Measurements from ENCODE around the gene TPM1.

TPM1 gene

GRCh38 chr15:62998262-62998890 is 44.2 kb upstream of the TPM1 start:
- no peak overlapping the region for H3K4me3 ChIP-seq (ENCODE audit: control insufficient read depth in 1 of 7, extremely low read depth in 1 of 7, insufficient read depth in 4 of 7, low read depth in 2 of 7, low read length in 6 of 7)
- H3K27me3 ChIP-seq (replicated peaks in 2 of 5; ENCODE audit: control insufficient read depth in 4 of 5, insufficient read depth in 5 of 5, low read length in 4 of 5): peaks cover 0 to 7% (median 0%) of the 10 kb centered on the region in 5 experiments
- no peaks in the 10 kb centered on the region for H3K9me3 ChIP-seq (ENCODE audit: control extremely low read depth in 1 of 5, control insufficient read depth in 4 of 5, insufficient read depth in 2 of 5, low read depth in 1 of 5, low read length in 4 of 5)
- 94% methylated on average over 2 of the region's 6 CpGs for WGBS (ENCODE audit: insufficient coverage)
- POLR2A ChIA-PET: no interaction called here
- DNase-seq: no peak
- no peaks in the 10 kb centered on the region for H3K4me1 ChIP-seq (ENCODE audit: control extremely low read depth in 1 of 4, control insufficient read depth in 4 of 4, insufficient read depth in 4 of 4, low read length in 3 of 4)
- no peak overlapping the region for H3K27ac ChIP-seq (ENCODE audit: insufficient read depth in 1 of 2, low read depth in 1 of 2, low read length in 2 of 2, poor library complexity in 1 of 2, severe bottlenecking in 2 of 2)
- CTCF ChIA-PET: no interaction called here
- no peaks in the 10 kb centered on the region for H3K36me3 ChIP-seq (ENCODE audit: control insufficient read depth in 4 of 4, insufficient read depth in 4 of 4, low read length in 3 of 4)

GRCh38 chr15:62999178-62999577 is 43.4 kb upstream of the TPM1 start:
- 100% methylated on average over 1 of the region's 4 CpGs for WGBS (ENCODE audit: insufficient coverage)

GRCh38 chr15:62999923-63000561 is 42.5 kb upstream of the TPM1 start:
- H3K4me3 ChIP-seq (ENCODE audit: control insufficient read depth in 1 of 7, extremely low read depth in 1 of 7, insufficient read depth in 4 of 7, low read depth in 2 of 7, low read length in 6 of 7): no peak overlapping the region
- ChIA-PET CTCF (interaction anchor here (0.8 kb wide), 1 partner anchor 68 kb away, joined by 3 read pairs; no protein-coding TSS in a partner anchor), POLR2A (no interaction called here)
- H3K36me3 ChIP-seq (ENCODE audit: control insufficient read depth in 4 of 4, insufficient read depth in 4 of 4, low read length in 3 of 4): no peaks in the 10 kb centered on the region
- WGBS (ENCODE audit: insufficient coverage): 96% methylated on average over 8 of the region's 12 CpGs
- H3K27ac ChIP-seq (ENCODE audit: insufficient read depth in 1 of 2, low read depth in 1 of 2, low read length in 2 of 2, poor library complexity in 1 of 2, severe bottlenecking in 2 of 2): no peak overlapping the region
- H3K27me3 ChIP-seq (replicated peaks in 2 of 5; ENCODE audit: control insufficient read depth in 4 of 5, insufficient read depth in 5 of 5, low read length in 4 of 5): peaks cover 0 to 7% (median 0%) of the 10 kb centered on the region in 5 experiments
- DNase-seq: no peak
- no peaks in the 10 kb centered on the region for H3K4me1 ChIP-seq (ENCODE audit: control extremely low read depth in 1 of 4, control insufficient read depth in 4 of 4, insufficient read depth in 4 of 4, low read length in 3 of 4)
- H3K9me3 ChIP-seq (ENCODE audit: control extremely low read depth in 1 of 5, control insufficient read depth in 4 of 5, insufficient read depth in 2 of 5, low read depth in 1 of 5, low read length in 4 of 5): no peaks in the 10 kb centered on the region

More at GRCh38 chr15:62999178-62999577, 43.4 kb upstream of the TPM1 start:
- H3K4me1 ChIP-seq (ENCODE audit: control extremely low read depth in 1 of 4, control insufficient read depth in 4 of 4, insufficient read depth in 4 of 4, low read length in 3 of 4): no peaks in the 10 kb centered on the region
- ChIA-PET CTCF (no interaction called here), POLR2A (no interaction called here)
- H3K36me3 ChIP-seq (ENCODE audit: control insufficient read depth in 4 of 4, insufficient read depth in 4 of 4, low read length in 3 of 4): no peaks in the 10 kb centered on the region
- peaks cover 0 to 7% (median 0%) of the 10 kb centered on the region in 5 experiments for H3K27me3 ChIP-seq (replicated peaks in 2 of 5; ENCODE audit: control insufficient read depth in 4 of 5, insufficient read depth in 5 of 5, low read length in 4 of 5)
- DNase-seq: no peak
- H3K4me3 ChIP-seq (ENCODE audit: control insufficient read depth in 1 of 7, extremely low read depth in 1 of 7, insufficient read depth in 4 of 7, low read depth in 2 of 7, low read length in 6 of 7): no peak overlapping the region
- no peaks in the 10 kb centered on the region for H3K9me3 ChIP-seq (ENCODE audit: control extremely low read depth in 1 of 5, control insufficient read depth in 4 of 5, insufficient read depth in 2 of 5, low read depth in 1 of 5, low read length in 4 of 5)
- H3K27ac ChIP-seq (ENCODE audit: insufficient read depth in 1 of 2, low read depth in 1 of 2, low read length in 2 of 2, poor library complexity in 1 of 2, severe bottlenecking in 2 of 2): no peak overlapping the region

GRCh38 chr15:63000706-63001105 is 41.8 kb upstream of the TPM1 start:
- CTCF ChIA-PET: interaction anchor here (0.8 kb wide), 1 partner anchor 67 kb away, joined by 3 read pairs; no protein-coding TSS in a partner anchor
- WGBS (ENCODE audit: insufficient coverage): 75% methylated on average over 2 of the region's 3 CpGs

GRCh38 chr15:63004211-63004610 is 38.3 kb upstream of the TPM1 start:
- Histone ChIP-seq H3K27me3 (replicated peaks in 2 of 5; ENCODE audit: control insufficient read depth in 4 of 5, insufficient read depth in 5 of 5, low read length in 4 of 5) (peaks cover 0 to 7% (median 0%) of the 10 kb centered on the region in 5 experiments), H3K4me1 (ENCODE audit: control extremely low read depth in 1 of 4, control insufficient read depth in 4 of 4, insufficient read depth in 4 of 4, low read length in 3 of 4) (no peaks in the 10 kb centered on the region), H3K9me3 (ENCODE audit: control extremely low read depth in 1 of 5, control insufficient read depth in 4 of 5, insufficient read depth in 2 of 5, low read depth in 1 of 5, low read length in 4 of 5) (no peaks in the 10 kb centered on the region), H3K36me3 (ENCODE audit: control insufficient read depth in 4 of 4, insufficient read depth in 4 of 4, low read length in 3 of 4) (no peaks in the 10 kb centered on the region), H3K27ac (ENCODE audit: insufficient read depth in 1 of 2, low read depth in 1 of 2, low read length in 2 of 2, poor library complexity in 1 of 2, severe bottlenecking in 2 of 2) (no peak overlapping the region), H3K4me3 (ENCODE audit: control insufficient read depth in 1 of 7, extremely low read depth in 1 of 7, insufficient read depth in 4 of 7, low read depth in 2 of 7, low read length in 6 of 7) (no peak overlapping the region)
- 93% methylated on average over 2 of the region's 2 CpGs for WGBS (ENCODE audit: insufficient coverage)
- DNase-seq: no peak
- ChIA-PET POLR2A (no interaction called here), CTCF (no interaction called here)

More at GRCh38 chr15:63000706-63001105, 41.8 kb upstream of the TPM1 start:
- POLR2A ChIA-PET: no interaction called here
- Histone ChIP-seq H3K27me3 (replicated peaks in 2 of 5; ENCODE audit: control insufficient read depth in 4 of 5, insufficient read depth in 5 of 5, low read length in 4 of 5) (peaks cover 0 to 7% (median 0%) of the 10 kb centered on the region in 5 experiments), H3K4me1 (ENCODE audit: control extremely low read depth in 1 of 4, control insufficient read depth in 4 of 4, insufficient read depth in 4 of 4, low read length in 3 of 4) (no peaks in the 10 kb centered on the region), H3K4me3 (ENCODE audit: control insufficient read depth in 1 of 7, extremely low read depth in 1 of 7, insufficient read depth in 4 of 7, low read depth in 2 of 7, low read length in 6 of 7) (no peak overlapping the region), H3K36me3 (ENCODE audit: control insufficient read depth in 4 of 4, insufficient read depth in 4 of 4, low read length in 3 of 4) (no peaks in the 10 kb centered on the region), H3K9me3 (ENCODE audit: control extremely low read depth in 1 of 5, control insufficient read depth in 4 of 5, insufficient read depth in 2 of 5, low read depth in 1 of 5, low read length in 4 of 5) (no peaks in the 10 kb centered on the region), H3K27ac (ENCODE audit: insufficient read depth in 1 of 2, low read depth in 1 of 2, low read length in 2 of 2, poor library complexity in 1 of 2, severe bottlenecking in 2 of 2) (no peak overlapping the region)
- no peak for DNase-seq

GRCh38 chr15:63006032-63006878 is 36.3 kb upstream of the TPM1 start:
- peaks cover 0 to 3% (median 0%) of the 10 kb centered on the region in 5 experiments for H3K27me3 ChIP-seq (replicated peaks in 2 of 5; ENCODE audit: control insufficient read depth in 4 of 5, insufficient read depth in 5 of 5, low read length in 4 of 5)
- H3K9me3 ChIP-seq (ENCODE audit: control extremely low read depth in 1 of 5, control insufficient read depth in 4 of 5, insufficient read depth in 2 of 5, low read depth in 1 of 5, low read length in 4 of 5): no peaks in the 10 kb centered on the region
- CTCF ChIA-PET: no interaction called here
- POLR2A ChIA-PET: no interaction called here
- DNase-seq: no peak
- no peaks in the 10 kb centered on the region for H3K36me3 ChIP-seq (ENCODE audit: control insufficient read depth in 4 of 4, insufficient read depth in 4 of 4, low read length in 3 of 4)
- no peaks in the 10 kb centered on the region for H3K4me1 ChIP-seq (ENCODE audit: control extremely low read depth in 1 of 4, control insufficient read depth in 4 of 4, insufficient read depth in 4 of 4, low read length in 3 of 4)
- no peak overlapping the region for H3K4me3 ChIP-seq (ENCODE audit: control insufficient read depth in 1 of 7, extremely low read depth in 1 of 7, insufficient read depth in 4 of 7, low read depth in 2 of 7, low read length in 6 of 7)
- WGBS (ENCODE audit: insufficient coverage): 91% methylated on average over 5 of the region's 8 CpGs
- H3K27ac ChIP-seq (ENCODE audit: insufficient read depth in 1 of 2, low read depth in 1 of 2, low read length in 2 of 2, poor library complexity in 1 of 2, severe bottlenecking in 2 of 2): no peak overlapping the region
